ENCODE data around the gene TYK2. TPM values are rescaled to one million over a fixed set of nuclear protein-coding genes. Genes with fewer than 3 reads are reported as not detected.
"Not testable (repeated sequence)": the region's sequence is repeated elsewhere in the genome, so short reads cannot be mapped to it uniquely, and the experiment has no call there.

TYK2 gene
- total and polyA plus RNA-seq, 5 donors, result 56.3 to 77.0 (median 71.6) TPM

DNA sequence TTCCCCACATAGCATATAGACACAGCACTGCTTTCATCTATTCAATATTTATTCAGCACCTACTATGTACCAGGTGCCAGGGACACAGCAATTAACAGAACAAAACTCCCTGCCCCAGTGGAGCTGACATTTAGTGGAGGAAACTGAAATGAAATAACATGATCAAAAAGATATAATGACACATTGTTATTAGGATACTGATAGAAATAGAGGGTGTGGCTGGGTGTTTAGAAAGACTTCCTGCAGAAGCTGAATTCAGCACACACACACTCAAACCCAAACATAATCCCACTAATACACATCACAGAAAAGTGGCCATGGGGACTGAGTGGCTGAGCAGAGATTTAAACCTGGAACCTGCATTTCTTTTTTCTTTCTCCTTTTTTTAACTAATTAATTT is 26.7 kb upstream of the TYK2 start:
- Histone ChIP-seq H3K4me3 (ENCODE audit: low read length) (no peak overlapping the region), H3K27me3 (ENCODE audit: control insufficient read depth, insufficient read depth) (no peaks in the 10 kb centered on the region), H3K4me1 (ENCODE audit: control insufficient read depth, insufficient read depth, low read length) (peaks cover 3% of the 10 kb centered on the region), H3K27ac (ENCODE audit: low read length) (no peak overlapping the region), H3K9me3 (ENCODE audit: control insufficient read depth, low read length) (no peaks in the 10 kb centered on the region)
- ATAC-seq (no peak), DNase-seq (no peak)
- intact Hi-C loops (cut with DNase I), result no loop called here

- WGBS, result 80% methylated on average over 6 of the region's 6 CpGs
- no peaks in the 10 kb centered on the region for H3K27me3 ChIP-seq (ENCODE audit: control insufficient read depth, insufficient read depth)
Observed at GRCh38 chr19:10406191-10406590, 25.8 kb upstream of the TYK2 start.

GRCh38 chr19:10404888-10405820 is 24.8 kb upstream of the TYK2 start:
- Histone ChIP-seq H3K4me1 (ENCODE audit: control insufficient read depth, insufficient read depth, low read length) (peaks cover 4% of the 10 kb centered on the region), H3K4me3 (ENCODE audit: low read length) (peak overlapping the region; percentile 92)
- ATAC-seq, result no peak

More at GRCh38 chr19:10406191-10406590, 25.8 kb upstream of the TYK2 start:
- DNase-seq (no peak), ATAC-seq (no peak)
- H3K9me3 ChIP-seq (ENCODE audit: control insufficient read depth, low read length), result no peaks in the 10 kb centered on the region
- intact Hi-C loops (cut with DNase I), result no loop called here
- H3K4me3 ChIP-seq (ENCODE audit: low read length), result no peak overlapping the region
- H3K4me1 ChIP-seq (ENCODE audit: control insufficient read depth, insufficient read depth, low read length), result peaks cover 3% of the 10 kb centered on the region
- H3K27ac ChIP-seq (ENCODE audit: low read length), result no peak overlapping the region

GRCh38 chr19:10403137-10404021 is 23.0 kb upstream of the TYK2 start, which contains the start of gene CDC37:
TSS of gene CDC37 (minus strand) at chr19:10403542. CDS start at chr19:10403479, 63 bp downstream.
- Histone ChIP-seq H3K9me3 (ENCODE audit: control insufficient read depth, low read length) (no peaks in the 10 kb centered on the region), H3K27me3 (ENCODE audit: control insufficient read depth, insufficient read depth) (no peaks in the 10 kb centered on the region), H3K27ac (ENCODE audit: low read length) (peak within 1 kb of the TSS; percentile 76), H3K4me3 (ENCODE audit: low read length) (peak within 1 kb of the TSS; percentile 92), H3K4me1 (ENCODE audit: control insufficient read depth, insufficient read depth, low read length) (peaks cover 7% of the 10 kb centered on the region)
- peak; percentile 96 to 99 (median 99) for DNase-seq
- intact Hi-C loops (cut with DNase I), result no loop called here
- ATAC-seq, result peak; percentile 95 to 96
- WGBS, result under 1% methylated on average over 69 of the region's 69 CpGs

More at GRCh38 chr19:10404888-10405820, 24.8 kb upstream of the TYK2 start:
- H3K9me3 ChIP-seq (ENCODE audit: control insufficient read depth, low read length), result no peaks in the 10 kb centered on the region
- no peaks in the 10 kb centered on the region for H3K27me3 ChIP-seq (ENCODE audit: control insufficient read depth, insufficient read depth)
- intact Hi-C loops (cut with DNase I), result no loop called here
- H3K27ac ChIP-seq (ENCODE audit: low read length), result no peak overlapping the region
- DNase-seq, result no peak
- 5% methylated on average over 43 of the region's 43 CpGs for WGBS

DNA sequence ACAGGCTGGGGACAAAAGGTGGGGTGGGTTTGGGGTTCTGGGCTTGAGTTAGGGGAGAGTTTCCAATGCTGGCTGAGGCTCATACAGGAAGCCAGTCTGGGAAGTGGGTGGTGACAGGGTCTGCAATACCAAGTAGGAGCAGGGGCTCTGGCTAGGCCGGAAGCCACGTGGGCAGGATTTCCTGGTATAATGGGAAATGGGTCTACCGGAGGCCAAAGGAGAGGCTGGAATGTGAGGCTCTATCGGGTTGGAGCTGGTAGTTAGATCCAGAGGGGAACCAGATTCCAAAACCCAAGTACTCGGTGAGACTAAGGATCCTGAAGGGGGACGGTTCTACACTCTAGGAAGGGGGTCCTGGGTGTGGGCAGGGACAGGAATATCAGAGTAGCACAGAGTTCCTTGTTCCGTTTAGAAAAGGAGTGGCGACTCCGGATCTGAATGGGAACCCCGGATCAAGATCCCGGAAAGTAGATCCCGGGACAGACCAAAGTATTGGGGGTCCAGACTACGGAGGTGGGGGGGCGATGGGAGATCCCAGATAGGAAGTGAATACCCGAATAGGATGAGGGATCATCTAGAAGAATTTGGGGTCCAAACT is 22.2 kb upstream of the TYK2 start:
- DNase-seq, result peak; percentile 61 to 77 (median 74)
- H3K9me3 ChIP-seq (ENCODE audit: control insufficient read depth, low read length), result no peaks in the 10 kb centered on the region
- peak in 1 of 2 donors; percentile 12 for ATAC-seq
- H3K4me1 ChIP-seq (ENCODE audit: control insufficient read depth, insufficient read depth, low read length), result peaks cover 7% of the 10 kb centered on the region
- H3K27ac ChIP-seq (ENCODE audit: low read length), result peak overlapping the region; percentile 65
- H3K4me3 ChIP-seq (ENCODE audit: low read length), result peak overlapping the region; percentile 92
- WGBS, result 3% methylated on average over 15 of the region's 15 CpGs
- intact Hi-C loops (cut with DNase I), result no loop called here
- H3K27me3 ChIP-seq (ENCODE audit: control insufficient read depth, insufficient read depth), result no peaks in the 10 kb centered on the region

DNA sequence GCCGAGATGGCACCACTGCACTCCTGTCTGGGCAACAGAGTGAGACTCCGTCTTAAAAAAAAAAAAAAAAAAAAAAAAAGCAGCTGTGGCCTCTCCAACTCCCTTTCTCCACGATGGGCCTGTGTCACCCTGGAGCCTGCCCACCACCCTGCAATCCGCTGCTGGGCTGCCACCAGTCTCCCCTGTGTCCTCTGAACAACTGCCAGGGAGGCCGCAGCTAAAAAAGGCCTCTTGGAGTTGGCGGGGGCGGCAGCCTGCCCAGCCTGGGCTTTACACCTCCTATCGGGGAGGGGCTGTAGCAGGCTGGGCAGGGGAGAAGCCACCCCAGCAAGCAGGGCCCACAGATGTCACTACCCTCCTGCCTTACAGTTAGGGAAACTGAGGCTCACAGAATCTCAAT is 19.5 kb upstream of the TYK2 start:
- 72% methylated on average over 8 of the region's 8 CpGs for WGBS
- intact Hi-C loops (cut with DNase I), result no loop called here
- no peak for ATAC-seq
- Histone ChIP-seq H3K4me3 (ENCODE audit: low read length) (no peak overlapping the region), H3K27me3 (ENCODE audit: control insufficient read depth, insufficient read depth) (no peaks in the 10 kb centered on the region), H3K27ac (ENCODE audit: low read length) (peak overlapping the region; percentile 24), H3K4me1 (ENCODE audit: control insufficient read depth, insufficient read depth, low read length) (peaks cover 7% of the 10 kb centered on the region), H3K9me3 (ENCODE audit: control insufficient read depth, low read length) (no peaks in the 10 kb centered on the region)
- DNase-seq, result peak; percentile 60 to 80 (median 75)

DNA sequence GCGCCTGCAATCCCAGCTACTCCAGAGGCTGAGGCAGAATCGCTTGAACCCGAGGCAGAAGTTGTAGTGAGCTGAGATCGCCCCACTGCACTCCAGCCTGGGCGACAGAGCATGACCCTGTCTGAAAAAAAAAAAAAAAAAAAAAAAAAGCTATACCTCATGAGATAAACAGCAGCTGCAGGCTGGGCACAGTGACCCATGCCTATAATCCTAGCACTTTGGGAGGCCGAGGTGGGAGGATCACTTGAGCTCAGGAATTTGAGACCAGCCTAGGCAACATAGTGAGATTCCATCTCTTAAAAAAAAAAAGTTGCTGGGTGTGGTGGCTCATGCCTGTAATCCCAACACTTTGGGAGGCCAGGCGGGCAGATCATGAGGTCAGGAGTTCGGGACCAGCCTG is 19.0 kb upstream of the TYK2 start:
- H3K27me3 ChIP-seq (ENCODE audit: control insufficient read depth, insufficient read depth); ATAC-seq; H3K4me3 ChIP-seq (ENCODE audit: low read length); H3K9me3 ChIP-seq (ENCODE audit: control insufficient read depth, low read length); H3K27ac ChIP-seq (ENCODE audit: low read length); intact Hi-C loops (cut with DNase I); DNase-seq; H3K4me1 ChIP-seq (ENCODE audit: control insufficient read depth, insufficient read depth, low read length): not testable (repeated sequence)
- WGBS, result 94% methylated on average over 8 of the region's 8 CpGs

GRCh38 chr19:10398819-10399218 is 18.4 kb upstream of the TYK2 start:
- peaks cover 7% of the 10 kb centered on the region for H3K4me1 ChIP-seq (ENCODE audit: control insufficient read depth, insufficient read depth, low read length)
- H3K4me3 ChIP-seq (ENCODE audit: low read length), result no peak overlapping the region
- WGBS, result 82% methylated on average over 9 of the region's 9 CpGs
- no peaks in the 10 kb centered on the region for H3K9me3 ChIP-seq (ENCODE audit: control insufficient read depth, low read length)
- ATAC-seq (no peak), DNase-seq (no peak)
- no peaks in the 10 kb centered on the region for H3K27me3 ChIP-seq (ENCODE audit: control insufficient read depth, insufficient read depth)
- peak overlapping the region; percentile 53 for H3K27ac ChIP-seq (ENCODE audit: low read length)
- intact Hi-C loops (cut with DNase I), result no loop called here

- no peak overlapping the region for H3K27ac ChIP-seq (ENCODE audit: low read length)
- peaks cover 3% of the 10 kb centered on the region for H3K4me1 ChIP-seq (ENCODE audit: control insufficient read depth, insufficient read depth, low read length)
- ATAC-seq (no peak), DNase-seq (no peak)
- H3K9me3 ChIP-seq (ENCODE audit: control insufficient read depth, low read length), result no peaks in the 10 kb centered on the region
- H3K4me3 ChIP-seq (ENCODE audit: low read length), result no peak overlapping the region
- WGBS, result 71% methylated on average over 24 of the region's 24 CpGs
- no peaks in the 10 kb centered on the region for H3K27me3 ChIP-seq (ENCODE audit: control insufficient read depth, insufficient read depth)
- intact Hi-C loops (cut with DNase I), result no loop called here
Observed at GRCh38 chr19:10395917-10396316, 15.5 kb upstream of the TYK2 start.

GRCh38 chr19:10395436-10395835 is 15.1 kb upstream of the TYK2 start:
- Histone ChIP-seq H3K4me1 (ENCODE audit: control insufficient read depth, insufficient read depth, low read length) (peaks cover 3% of the 10 kb centered on the region), H3K9me3 (ENCODE audit: control insufficient read depth, low read length) (no peaks in the 10 kb centered on the region), H3K27me3 (ENCODE audit: control insufficient read depth, insufficient read depth) (no peaks in the 10 kb centered on the region), H3K27ac (ENCODE audit: low read length) (no peak overlapping the region), H3K4me3 (ENCODE audit: low read length) (no peak overlapping the region)
- ATAC-seq (no peak), DNase-seq (no peak)
- WGBS, result 94% methylated on average over 26 of the region's 26 CpGs
- intact Hi-C loops (cut with DNase I), result no loop called here
